Spleen (tissue), 7 donors: Measurements from ENCODE around the gene THBS2.

Source experiments
- POLR2A ChIP-seq, 3 donors: fragments of 450-650 bp; IDR thresholded peaks; one replicate each; pipeline ENCODE4 v1.5.1; 2017; ENCODE audit warnings: antibody characterized with exemption in 3 of 3, mild to moderate bottlenecking in 1 of 3
- TF ChIP-seq, protein P1 (sequence below), 11 experiments: fragments of 200-600 bp in 7 of 11; fragments of 450-650 bp in 4 of 11; sonication (generic) in 4 of 11; IDR thresholded peaks in 8 of 11; conservative IDR thresholded peaks in 3 of 11; 1 replicate in 7 of 11; 2 replicates in 4 of 11; pipeline versions ENCODE4 v1.4.0 to v1.8.0; 2016 to 2021; ENCODE audit warnings: antibody characterized with exemption in 11 of 11, inconsistent platforms in 4 of 11, mild to moderate bottlenecking in 1 of 11
- donor health status: DM: no; HTN: no; CAD: no; lungs with moderate emphysema.
- donor health status: DM: no; HTN: no; CAD: no.
- donor health status: DM: no; HTN: no; CAD: no.

- no peak for TF ChIP-seq POLR2A (IDR thresholded peaks at IDR 0.05)
- TF ChIP-seq, protein P1, sequence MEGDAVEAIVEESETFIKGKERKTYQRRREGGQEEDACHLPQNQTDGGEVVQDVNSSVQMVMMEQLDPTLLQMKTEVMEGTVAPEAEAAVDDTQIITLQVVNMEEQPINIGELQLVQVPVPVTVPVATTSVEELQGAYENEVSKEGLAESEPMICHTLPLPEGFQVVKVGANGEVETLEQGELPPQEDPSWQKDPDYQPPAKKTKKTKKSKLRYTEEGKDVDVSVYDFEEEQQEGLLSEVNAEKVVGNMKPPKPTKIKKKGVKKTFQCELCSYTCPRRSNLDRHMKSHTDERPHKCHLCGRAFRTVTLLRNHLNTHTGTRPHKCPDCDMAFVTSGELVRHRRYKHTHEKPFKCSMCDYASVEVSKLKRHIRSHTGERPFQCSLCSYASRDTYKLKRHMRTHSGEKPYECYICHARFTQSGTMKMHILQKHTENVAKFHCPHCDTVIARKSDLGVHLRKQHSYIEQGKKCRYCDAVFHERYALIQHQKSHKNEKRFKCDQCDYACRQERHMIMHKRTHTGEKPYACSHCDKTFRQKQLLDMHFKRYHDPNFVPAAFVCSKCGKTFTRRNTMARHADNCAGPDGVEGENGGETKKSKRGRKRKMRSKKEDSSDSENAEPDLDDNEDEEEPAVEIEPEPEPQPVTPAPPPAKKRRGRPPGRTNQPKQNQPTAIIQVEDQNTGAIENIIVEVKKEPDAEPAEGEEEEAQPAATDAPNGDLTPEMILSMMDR (IDR thresholded peaks at IDR 0.05 in 8 of 11, conservative IDR thresholded peaks at IDR 0.05 in 3 of 11): no peak
Measured at GRCh38 chr6:169215201-169215681, 38.4 kb downstream of the THBS2 start.
